Left ventricle myocardium inferior (tissue), 1 donor: ENCODE data around the gene ARHGEF26. TPM values are rescaled to one million over a fixed set of nuclear protein-coding genes. Genes with fewer than 3 reads are reported as not detected.

Experiments
- DNase-seq: peaks from one replicate; pipeline ENCODE4 v3.0.0-alpha.2; 2020
- H3K27ac ChIP-seq: fragments of 200-600 bp; replicated peaks from 2 replicates; pipeline ENCODE4 v1.8.0; 2021
- H3K27me3 ChIP-seq: fragments of 200-600 bp; 2 replicates; pipeline ENCODE4 v1.8.0; 2021; ENCODE audit warnings: low read depth
- H3K36me3 ChIP-seq: fragments of 200-600 bp; 2 replicates; pipeline ENCODE4 v1.8.0; 2021
- H3K4me1 ChIP-seq: fragments of 200-600 bp; 2 replicates; pipeline ENCODE4 v1.8.0; 2021
- H3K4me3 ChIP-seq: fragments of 200-600 bp; 2 replicates; pipeline ENCODE4 v1.8.0; 2021; ENCODE audit warnings: mild to moderate bottlenecking, moderate library complexity
- H3K9me3 ChIP-seq: fragments of 200-600 bp; replicated peaks from 2 replicates; pipeline ENCODE4 v1.8.0; 2021
- intact Hi-C: fragments of 100-400 bp; cut with micrococcal nuclease; formaldehyde crosslinking; loops from one replicate; pipeline ENCODE4 v1.11.0; 2022
- total RNA-seq: library from RNA; stranded (reverse); fragmentation: NEBNext Ultra II Directional; extraction: Animal tissue kit (Norgen Biotek cat#: 25700); gene quantifications from one replicate; pipeline ENCODE4 v1.2.1, GENCODE V29; 2021
- TF ChIP-seq, protein P1 (sequence below): fragments of 200-600 bp; IDR thresholded peaks from 2 replicates; pipeline ENCODE4 v1.8.0; 2021; ENCODE audit warnings: antibody characterized with exemption, mild to moderate bottlenecking, borderline replicate concordance
- donor health status: DM: no; HTN: yes; CAD: no; lungs with severe emphysema.

ARHGEF26 gene
- total RNA-seq, 1 donor from 2014 or later = 1.2 TPM

DNA sequence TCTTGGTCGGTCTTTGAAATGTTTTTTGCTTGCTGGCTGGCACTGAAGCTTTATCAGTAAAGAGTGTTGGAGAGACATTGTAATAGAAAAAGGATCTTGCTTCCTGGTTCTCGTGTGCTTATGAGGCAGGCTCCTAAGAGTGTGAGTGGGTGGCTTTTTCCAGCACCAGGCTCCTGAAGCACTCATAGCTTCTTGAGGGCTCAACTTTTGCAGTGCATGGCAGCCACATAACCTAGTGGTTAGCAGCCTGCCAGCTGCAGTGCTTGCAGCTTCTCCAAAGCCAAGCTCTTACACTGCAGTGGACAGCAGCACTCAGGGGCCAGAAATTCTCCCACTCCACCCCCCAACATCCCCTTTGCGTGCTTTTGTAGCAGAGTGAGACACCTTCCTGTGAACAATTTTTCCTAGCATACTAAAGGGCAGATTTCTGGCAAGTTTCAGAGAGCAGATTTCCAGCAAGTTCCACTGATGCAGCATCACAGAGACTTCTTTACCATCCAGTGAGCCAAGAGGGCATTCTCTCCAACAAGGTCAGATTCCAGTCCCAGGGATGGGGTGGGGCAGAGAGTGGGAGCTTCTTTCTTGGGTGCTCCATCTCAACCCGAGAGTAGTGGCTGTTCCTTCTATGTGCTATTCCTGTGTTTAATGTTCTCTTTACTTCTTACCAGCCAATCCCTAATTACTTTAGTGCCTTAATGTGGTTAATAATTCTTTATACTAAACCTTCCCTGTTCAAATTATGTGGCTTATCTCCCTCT is 15.8 kb upstream of the ARHGEF26 start:
- TF ChIP-seq, protein P1, sequence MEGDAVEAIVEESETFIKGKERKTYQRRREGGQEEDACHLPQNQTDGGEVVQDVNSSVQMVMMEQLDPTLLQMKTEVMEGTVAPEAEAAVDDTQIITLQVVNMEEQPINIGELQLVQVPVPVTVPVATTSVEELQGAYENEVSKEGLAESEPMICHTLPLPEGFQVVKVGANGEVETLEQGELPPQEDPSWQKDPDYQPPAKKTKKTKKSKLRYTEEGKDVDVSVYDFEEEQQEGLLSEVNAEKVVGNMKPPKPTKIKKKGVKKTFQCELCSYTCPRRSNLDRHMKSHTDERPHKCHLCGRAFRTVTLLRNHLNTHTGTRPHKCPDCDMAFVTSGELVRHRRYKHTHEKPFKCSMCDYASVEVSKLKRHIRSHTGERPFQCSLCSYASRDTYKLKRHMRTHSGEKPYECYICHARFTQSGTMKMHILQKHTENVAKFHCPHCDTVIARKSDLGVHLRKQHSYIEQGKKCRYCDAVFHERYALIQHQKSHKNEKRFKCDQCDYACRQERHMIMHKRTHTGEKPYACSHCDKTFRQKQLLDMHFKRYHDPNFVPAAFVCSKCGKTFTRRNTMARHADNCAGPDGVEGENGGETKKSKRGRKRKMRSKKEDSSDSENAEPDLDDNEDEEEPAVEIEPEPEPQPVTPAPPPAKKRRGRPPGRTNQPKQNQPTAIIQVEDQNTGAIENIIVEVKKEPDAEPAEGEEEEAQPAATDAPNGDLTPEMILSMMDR = no peak
- Histone ChIP-seq H3K36me3 (no peaks in the 10 kb centered on the region), H3K4me3 (no peak overlapping the region), H3K4me1 (no peaks in the 10 kb centered on the region), H3K27me3 (no peaks in the 10 kb centered on the region), H3K27ac (no peak overlapping the region), H3K9me3 (no peaks in the 10 kb centered on the region)
- intact Hi-C loops = no loop called here
- no peak for DNase-seq

GRCh38 chr3:154111365-154111935 is 9.7 kb upstream of the ARHGEF26 start:
- no peak overlapping the region for H3K27ac ChIP-seq
- intact Hi-C loops = no loop called here
- no peaks in the 10 kb centered on the region for H3K9me3 ChIP-seq
- DNase-seq = no peak
- TF ChIP-seq, protein P1 = no peak
- H3K27me3 ChIP-seq = peaks cover 7% of the 10 kb centered on the region
- H3K4me3 ChIP-seq = no peak overlapping the region
- H3K36me3 ChIP-seq = no peaks in the 10 kb centered on the region
- H3K4me1 ChIP-seq = no peaks in the 10 kb centered on the region

- H3K27ac ChIP-seq = no peak overlapping the region
- H3K4me3 ChIP-seq = no peak overlapping the region
- no peaks in the 10 kb centered on the region for H3K9me3 ChIP-seq
- TF ChIP-seq, protein P1 = no peak
- H3K27me3 ChIP-seq = peaks cover 14% of the 10 kb centered on the region
- H3K4me1 ChIP-seq = no peaks in the 10 kb centered on the region
- no peaks in the 10 kb centered on the region for H3K36me3 ChIP-seq
- intact Hi-C loops = no loop called here
- no peak for DNase-seq
These were observed 8.9 kb upstream of the ARHGEF26 start for GRCh38 chr3:154112146-154112852.

- intact Hi-C loops = no loop called here
- Histone ChIP-seq H3K27me3 (peaks cover 15% of the 10 kb centered on the region), H3K4me3 (no peak overlapping the region), H3K9me3 (no peaks in the 10 kb centered on the region), H3K36me3 (no peaks in the 10 kb centered on the region), H3K4me1 (no peaks in the 10 kb centered on the region), H3K27ac (no peak overlapping the region)
- no peak for DNase-seq
- TF ChIP-seq, protein P1 = no peak
These were observed 7.6 kb upstream of the ARHGEF26 start for GRCh38 chr3:154113609-154114008.

DNA sequence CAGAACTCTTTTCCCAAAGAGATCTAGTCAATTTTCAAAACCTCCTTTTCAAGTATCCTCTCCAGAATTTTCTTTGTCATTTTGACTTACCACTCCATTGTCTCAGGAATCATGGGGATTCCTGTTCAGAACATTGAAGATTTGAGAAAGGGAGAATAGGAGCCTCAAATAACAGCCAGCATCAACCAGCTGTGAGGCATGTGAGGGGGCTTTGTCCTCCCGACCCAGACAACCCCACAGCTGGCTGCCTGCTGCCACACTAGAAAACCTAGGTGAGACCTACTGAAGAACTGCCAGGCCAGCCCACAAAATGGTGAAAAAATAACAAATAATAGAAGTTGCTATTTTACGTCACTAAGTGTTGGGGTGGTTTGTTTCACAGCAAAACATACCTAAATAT is 5.9 kb upstream of the ARHGEF26 start:
- TF ChIP-seq, protein P1 = no peak
- intact Hi-C loops = no loop called here
- peaks cover under 1% of the 10 kb centered on the region for H3K4me1 ChIP-seq
- no peaks in the 10 kb centered on the region for H3K36me3 ChIP-seq
- no peak overlapping the region for H3K4me3 ChIP-seq
- no peaks in the 10 kb centered on the region for H3K9me3 ChIP-seq
- H3K27ac ChIP-seq = no peak overlapping the region
- DNase-seq = no peak
- peaks cover 30% of the 10 kb centered on the region for H3K27me3 ChIP-seq
